Germinal center (tissue), 1 donor: Measurements from ENCODE around the gene COL5A1.

Source experiments
- DNase-seq: peaks from one replicate; pipeline ENCODE4 v3.0.0; 2012; ENCODE audit warnings: mixed read lengths, low spot score

COL5A1 gene

DNA sequence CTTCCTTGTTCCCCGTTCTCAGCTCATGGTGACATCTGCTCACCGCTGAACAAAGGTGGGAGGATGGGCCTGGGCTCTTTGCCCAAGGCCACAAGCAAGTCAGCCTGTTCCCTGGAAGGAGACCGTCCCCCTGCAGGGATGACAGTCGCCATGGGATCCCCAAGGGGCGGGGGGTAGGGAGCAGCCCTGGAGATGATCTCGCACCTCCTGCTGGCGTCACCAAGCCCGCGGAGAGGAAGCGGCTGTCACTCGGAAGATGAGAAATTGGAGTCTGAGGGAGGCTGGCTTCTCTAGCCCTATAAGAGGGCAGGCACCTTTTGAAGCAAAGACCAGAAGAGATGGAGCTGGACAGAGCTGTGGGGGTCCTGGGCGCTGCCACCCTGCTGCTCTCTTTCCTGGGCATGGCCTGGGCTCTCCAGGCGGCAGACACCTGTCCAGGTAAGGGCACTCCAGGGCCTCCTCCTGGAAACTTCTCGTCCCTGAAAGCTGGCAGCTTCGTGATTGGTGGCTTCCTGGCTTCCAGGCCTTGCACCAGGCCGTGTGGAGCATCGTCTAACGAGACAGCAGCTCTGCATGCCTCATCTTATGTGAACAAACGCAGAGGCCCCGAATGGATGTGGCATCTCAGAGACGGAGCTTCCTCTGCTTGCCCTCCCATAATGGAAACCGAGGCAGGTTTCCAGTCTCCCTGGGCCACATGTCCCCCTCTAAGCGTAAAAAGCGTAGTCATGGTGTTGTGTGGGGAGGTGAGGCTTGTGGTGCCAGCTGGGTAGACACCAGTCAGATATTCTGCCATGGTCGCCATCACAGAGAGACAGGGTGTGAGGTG is 239.1 kb downstream of the COL5A1 start, which contains the start of gene FCN2:
FCN2 (plus strand) TSS at position 327 of the 829 bp plus-strand sequence; CDS start at position 339, 12 bp downstream.
- no peak for DNase-seq

DNA sequence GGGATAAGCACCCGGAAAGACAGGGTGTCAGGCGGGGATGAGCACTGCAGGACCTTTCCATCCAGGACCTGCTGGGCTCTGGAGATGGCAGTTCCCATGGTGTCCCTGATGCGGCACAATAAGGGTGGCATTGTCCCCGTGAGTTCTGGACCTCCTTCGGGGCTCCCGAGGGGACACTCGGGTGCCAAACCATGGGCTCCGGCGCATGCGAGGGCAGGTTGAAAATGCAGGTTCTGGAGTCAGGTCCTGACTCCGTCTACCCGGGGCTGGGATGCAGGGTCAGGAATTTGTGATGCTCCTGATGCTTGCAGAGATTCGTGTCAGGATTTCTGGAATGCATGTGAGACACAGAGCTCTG is 239.7 kb downstream of the COL5A1 start:
- DNase-seq = no peak

- DNase-seq = no peak
These were observed 240.7 kb downstream of the COL5A1 start for GRCh38 chr9:134882204-134882785.

- no peak for DNase-seq
These were observed 241.6 kb downstream of the COL5A1 start for GRCh38 chr9:134883040-134883782.

DNA sequence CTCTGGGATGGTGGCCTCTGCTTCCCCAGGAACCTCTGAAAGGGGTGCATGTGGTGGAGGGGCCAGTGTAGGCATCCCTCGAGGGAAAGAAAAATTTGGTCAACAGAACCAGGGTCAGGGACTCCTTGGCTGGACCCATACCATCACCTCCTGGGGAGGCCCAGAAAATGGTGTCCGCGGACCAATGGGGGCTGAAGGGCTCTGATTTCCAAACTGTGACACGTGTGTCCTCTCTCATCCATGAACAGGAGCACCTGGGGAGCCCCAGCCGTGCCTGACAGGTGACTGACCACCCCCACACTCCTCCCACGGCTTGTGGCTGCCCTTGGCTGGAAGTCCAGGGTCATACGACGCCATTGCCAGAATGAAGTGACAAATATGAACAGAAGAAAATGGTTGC is 242.9 kb downstream of the COL5A1 start:
- DNase-seq = no peak

DNA sequence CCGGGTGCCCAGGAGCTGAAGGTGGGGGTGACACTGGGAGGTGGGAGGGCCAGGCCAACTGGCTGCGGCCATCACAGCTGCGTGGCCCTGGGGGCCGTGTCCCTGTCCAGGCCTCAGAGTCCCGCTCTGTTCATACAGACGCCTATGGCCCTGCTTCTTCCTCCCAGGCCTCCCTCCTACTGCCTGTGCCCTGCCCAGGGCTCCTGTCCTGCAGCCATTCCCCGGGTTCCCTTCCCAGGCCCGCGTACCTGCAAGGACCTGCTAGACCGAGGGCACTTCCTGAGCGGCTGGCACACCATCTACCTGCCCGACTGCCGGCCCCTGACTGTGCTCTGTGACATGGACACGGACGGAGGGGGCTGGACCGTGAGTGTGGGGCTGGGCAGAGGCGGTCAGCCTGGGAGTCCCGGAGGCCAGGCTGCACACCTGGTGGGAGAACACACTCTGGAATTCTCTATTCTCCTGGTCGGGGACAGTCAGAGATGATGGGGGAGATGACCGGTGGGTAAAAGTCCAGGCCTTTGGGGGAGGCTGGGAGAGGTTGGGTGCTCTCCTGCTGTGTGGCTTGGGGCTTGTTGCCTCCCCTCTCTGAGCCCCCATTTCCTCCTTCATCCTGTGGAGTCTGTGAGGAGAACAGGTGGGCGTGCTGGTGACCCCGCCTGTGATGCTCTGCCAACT is 243.5 kb downstream of the COL5A1 start:
- DNase-seq = no peak

DNA sequence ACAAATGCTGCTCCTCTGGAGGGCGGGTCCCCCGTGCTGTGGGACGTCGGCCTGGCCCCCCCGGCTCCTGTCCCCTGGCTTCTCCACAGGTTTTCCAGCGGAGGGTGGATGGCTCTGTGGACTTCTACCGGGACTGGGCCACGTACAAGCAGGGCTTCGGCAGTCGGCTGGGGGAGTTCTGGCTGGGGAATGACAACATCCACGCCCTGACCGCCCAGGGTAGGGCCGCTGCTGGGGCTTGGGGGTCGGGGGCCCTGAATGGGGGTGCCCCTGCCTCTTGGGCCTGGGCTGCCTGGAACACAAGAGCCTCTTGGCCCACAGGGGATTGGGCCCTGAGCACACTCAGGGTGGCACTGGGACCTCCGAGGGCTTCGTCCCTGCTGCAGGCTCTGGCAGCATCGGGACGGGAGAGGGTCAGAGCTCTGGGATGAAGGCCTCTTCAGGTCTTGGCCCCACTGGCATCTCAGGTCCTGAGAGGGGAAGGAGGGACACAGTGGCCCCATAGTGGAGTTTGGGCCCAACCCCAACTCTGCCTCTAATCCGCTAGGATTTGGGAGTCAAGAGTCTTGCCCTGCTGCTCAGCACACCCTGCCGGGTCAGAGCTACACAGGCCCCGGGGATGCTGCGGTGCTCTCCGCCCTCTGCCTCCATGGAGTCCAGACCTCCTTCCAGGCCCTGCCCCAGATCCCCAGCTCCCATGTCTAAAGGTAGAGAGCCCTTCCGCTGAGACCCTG is 244.2 kb downstream of the COL5A1 start:
- DNase-seq = no peak

- no peak for DNase-seq
These were observed 244.9 kb downstream of the COL5A1 start for GRCh38 chr9:134886413-134886913.

- no peak for DNase-seq
These were observed 245.6 kb downstream of the COL5A1 start for GRCh38 chr9:134887219-134887618.

DNA sequence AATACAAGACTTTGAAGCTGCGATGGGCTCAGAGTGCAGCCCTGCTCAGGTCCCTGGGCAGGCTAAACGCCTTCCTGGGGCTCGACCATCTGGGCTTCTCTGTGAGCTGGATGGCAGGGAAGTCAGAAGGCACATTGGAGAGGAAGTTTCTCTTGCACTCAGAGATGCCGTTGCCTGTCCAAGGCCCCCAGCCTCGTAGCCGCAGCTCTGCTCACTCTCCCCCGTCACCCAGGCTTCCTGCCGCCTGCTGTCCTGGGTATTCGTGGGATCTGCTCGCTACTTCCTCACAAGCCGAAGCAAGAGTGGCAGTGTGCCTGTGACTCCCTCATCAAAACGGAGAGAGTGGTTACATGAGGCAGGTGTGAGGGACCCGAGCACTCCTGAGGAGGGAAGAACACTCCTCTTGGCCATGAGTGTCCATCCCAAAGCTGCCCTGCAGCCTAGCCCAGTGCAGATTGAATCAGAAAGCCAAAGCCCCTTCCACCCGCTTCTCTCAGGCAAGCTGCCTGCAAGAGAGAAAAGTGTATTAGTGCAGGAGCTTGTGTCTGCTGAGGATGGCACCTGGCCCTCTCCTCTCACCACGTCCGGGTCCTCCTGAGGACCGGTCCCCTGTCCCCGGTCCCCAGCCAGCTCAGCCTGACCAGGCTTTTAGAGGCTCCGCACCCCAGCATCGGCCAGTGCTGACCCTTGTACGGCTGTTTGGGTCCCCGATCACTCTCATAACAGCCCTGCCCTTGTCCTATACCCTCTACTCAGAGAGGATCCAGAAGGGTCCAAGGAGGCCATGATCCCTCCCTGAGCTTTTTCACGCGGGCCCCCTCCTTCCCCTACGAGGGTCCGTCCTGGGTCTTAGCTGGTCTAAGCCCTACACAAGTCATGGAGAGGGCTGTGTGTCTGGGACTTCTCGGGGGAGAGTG is 246.3 kb downstream of the COL5A1 start:
- no peak for DNase-seq

GRCh38 chr9:134888603-134889190 is 247.1 kb downstream of the COL5A1 start:
- no peak for DNase-seq

DNA sequence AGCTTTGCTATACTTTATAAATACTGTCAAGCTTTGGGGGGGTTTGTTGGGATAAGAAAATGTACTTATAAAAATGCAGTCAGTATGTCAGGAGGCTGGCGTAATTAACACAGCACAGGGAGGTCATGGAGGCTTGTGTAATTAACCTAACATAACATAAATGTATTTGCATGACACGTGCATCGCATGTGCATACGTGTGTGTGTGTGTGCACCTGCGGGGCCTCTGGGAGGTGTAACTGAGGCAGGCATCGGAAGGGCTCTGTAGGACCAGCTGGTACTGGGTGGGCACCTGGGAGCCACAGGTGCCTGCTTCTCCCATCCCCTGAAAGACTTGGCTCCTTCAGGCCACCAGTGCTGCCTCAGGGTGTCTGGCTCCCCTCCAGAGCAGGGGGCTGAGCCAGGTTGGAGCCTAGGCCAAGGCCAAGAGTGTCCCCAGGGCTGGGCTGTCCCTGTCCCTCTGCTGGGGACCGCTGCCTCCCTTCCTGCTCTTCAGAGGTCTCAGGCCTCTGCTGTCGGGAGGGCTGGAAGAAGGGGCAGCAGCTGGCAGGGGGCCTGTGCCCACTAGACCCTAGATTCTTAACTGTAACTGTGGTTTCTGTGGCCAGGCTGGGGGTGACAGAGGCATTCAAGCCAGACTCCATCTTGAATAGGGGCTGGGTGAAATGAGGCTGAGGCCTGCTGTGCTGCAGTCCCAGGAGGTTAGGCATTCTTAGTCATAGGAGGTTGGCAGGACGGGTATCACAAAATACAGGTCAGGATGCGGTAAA is 248.0 kb downstream of the COL5A1 start:
- DNase-seq = peak; percentile 17

- DNase-seq = no peak
These were observed 248.5 kb downstream of the COL5A1 start for GRCh38 chr9:134890155-134890495.

- DNase-seq = no peak
These were observed 249.4 kb downstream of the COL5A1 start for GRCh38 chr9:134891053-134891452.

DNA sequence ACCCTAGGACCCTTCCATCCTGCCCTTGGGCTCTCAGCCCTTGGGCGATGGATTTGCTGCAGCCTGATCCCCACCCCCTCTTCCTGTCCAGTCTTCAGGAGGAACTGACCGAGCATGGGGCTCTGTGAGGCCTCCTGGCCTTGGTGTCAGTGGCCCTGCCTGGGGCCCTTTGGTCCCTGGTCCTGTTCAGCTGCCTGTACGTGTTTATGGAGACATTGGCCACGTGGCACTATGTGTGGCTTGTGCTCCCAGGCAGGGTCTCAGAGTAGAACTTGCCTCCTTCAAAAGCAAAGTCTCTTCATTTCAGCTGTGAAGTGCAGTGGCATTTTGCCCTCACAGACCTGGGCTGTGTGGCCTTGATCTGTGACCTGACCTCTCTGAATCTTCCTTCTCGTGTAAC is 250.1 kb downstream of the COL5A1 start:
- no peak for DNase-seq

GRCh38 chr9:134892221-134892620 is 250.6 kb downstream of the COL5A1 start:
- DNase-seq = no peak

GRCh38 chr9:134892820-134893420 is 251.3 kb downstream of the COL5A1 start:
- DNase-seq = no peak
